H1 (cell line): ENCODE data around the gene BORCS6. TPM values are rescaled to one million over a fixed set of nuclear protein-coding genes. Genes with fewer than 3 reads are reported as not detected.

Experiments used
- CHD7 ChIP-seq: fragments of 300-600 bp; sonication (generic); IDR thresholded peaks from 2 replicates; pipeline ENCODE4 v1.7.1; 2012; ENCODE audit warnings: low read length, moderate library complexity, mild to moderate bottlenecking, inconsistent platforms; ENCODE audit not compliant: insufficient replicate concordance
- polyA plus RNA-seq, 7 experiments: library from polyadenylated mRNA; depleted of rRNA in 3 of 7; stranded (reverse) in 5 of 7; unstranded in 2 of 7; fragments of >200 nt in 5 of 7; fragments of 200-250 nt in 2 of 7; gene quantifications; 1 replicate in 5 of 7; 2 replicates in 1 of 7; 4 replicates in 1 of 7; pipeline versions ENCODE4 v1.2.1 to v1.2.3, GENCODE V29; 2011 to 2013; ENCODE audit warnings: missing spikeins in 2 of 7, mixed read lengths in 2 of 7
- total RNA-seq: library from RNA; stranded (reverse); fragmentation: NEBNext Ultra II Directional; extraction: Animal tissue kit (Norgen Biotek cat#: 25700); gene quantifications from 2 replicates; pipeline ENCODE4 v1.2.1, GENCODE V29; 2021

The BORCS6 gene
- total and polyA plus RNA-seq, 2 of the 8 experiments (the other 6 are each of a cell fraction or from before 2014, with no cell fraction given), result 3.3 to 3.6 TPM

GRCh38 chr17:8186787-8187516 is 3.0 kb downstream of the BORCS6 start (continued):
- peak; percentile 13 for TF ChIP-seq CHD7
